ENCODE results near the gene MXD3.

MXD3 gene

DNA sequence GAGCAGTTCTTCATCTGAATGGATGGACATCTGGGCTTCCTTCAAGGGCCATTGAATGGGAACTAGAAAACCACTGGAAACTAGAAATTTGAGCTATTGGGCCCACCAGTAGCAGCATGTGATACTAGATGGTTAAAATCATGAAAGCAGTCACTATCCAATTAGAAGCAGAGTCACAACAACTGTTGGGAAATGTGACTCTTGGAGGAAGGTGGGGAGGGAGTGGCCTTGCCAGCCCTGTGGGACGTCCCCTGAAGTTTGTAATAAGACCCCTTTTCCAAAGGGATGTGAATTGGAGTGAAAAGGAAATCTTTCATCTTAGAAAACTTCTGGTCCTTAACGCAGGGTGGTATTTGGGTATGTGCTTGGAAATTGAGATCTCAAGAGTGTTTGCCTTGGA, 13.8 kb downstream of the MXD3 start:
- no peaks in the 10 kb centered on the region for H3K27me3 Mint-ChIP-seq
- H3K36me3 Mint-ChIP-seq: peaks cover 8% of the 10 kb centered on the region
- H3K27ac Mint-ChIP-seq: no peak overlapping the region
- H3K4me1 Mint-ChIP-seq: peaks cover 50% of the 10 kb centered on the region
- DNase-seq (ENCODE audit: low spot score in 2 of 2) (no peak), ATAC-seq (ENCODE audit: low read depth) (no peak)
- H3K4me3 Mint-ChIP-seq: no peak overlapping the region
- no peaks in the 10 kb centered on the region for H3K9me3 Mint-ChIP-seq

DNA sequence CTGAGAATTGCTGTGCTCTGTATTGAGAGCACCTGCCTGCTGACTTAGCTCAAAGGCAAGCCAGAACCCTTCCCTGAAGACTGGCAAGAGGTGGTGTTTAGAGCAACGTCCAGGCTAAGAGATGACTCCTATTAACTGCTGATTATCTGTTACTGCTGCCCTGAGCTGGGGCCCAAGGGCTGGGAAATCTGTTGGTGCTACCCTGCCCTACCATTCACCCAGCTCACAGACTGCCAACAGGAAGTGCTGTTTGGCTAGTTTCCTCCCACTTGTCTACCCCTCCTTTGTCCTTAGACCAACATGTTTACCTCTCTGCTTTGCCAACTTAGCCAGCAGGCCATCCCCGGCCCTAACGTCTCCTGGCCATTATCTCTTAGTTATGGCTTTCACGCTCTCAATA, 15.1 kb downstream of the MXD3 start:
- H3K9me3 Mint-ChIP-seq: no peaks in the 10 kb centered on the region
- no peak for DNase-seq (ENCODE audit: low spot score in 2 of 2)
- H3K4me1 Mint-ChIP-seq: peaks cover 40% of the 10 kb centered on the region
- peak overlapping the region; percentile 78 for H3K27ac Mint-ChIP-seq
- H3K4me3 Mint-ChIP-seq: peak overlapping the region; percentile 37
- H3K36me3 Mint-ChIP-seq: peaks cover 20% of the 10 kb centered on the region
- ATAC-seq (ENCODE audit: low read depth): no peak
- H3K27me3 Mint-ChIP-seq: no peaks in the 10 kb centered on the region

DNA sequence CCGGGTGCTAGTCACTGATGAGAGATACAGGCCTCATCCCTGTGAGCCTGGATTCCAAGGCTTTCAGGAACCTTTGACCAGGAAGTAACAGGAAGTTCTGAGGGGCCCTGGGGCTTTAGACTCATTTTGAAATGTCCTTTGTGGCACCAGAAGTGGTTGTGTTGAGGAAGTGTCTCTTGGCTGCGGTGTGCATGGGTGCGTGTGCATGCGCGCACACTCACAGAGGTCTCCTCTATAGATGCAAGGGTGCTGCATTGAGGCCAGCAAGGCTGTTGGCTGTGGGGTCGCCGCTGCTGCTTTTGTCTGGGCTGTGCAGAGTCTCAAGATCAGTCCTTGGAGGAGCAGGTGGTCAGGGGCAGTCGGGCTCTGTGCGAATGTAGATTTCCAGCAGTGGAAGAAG, 15.8 kb downstream of the MXD3 start:
- no peaks in the 10 kb centered on the region for H3K27me3 Mint-ChIP-seq
- H3K4me1 Mint-ChIP-seq: peaks cover 40% of the 10 kb centered on the region
- peak overlapping the region; percentile 67 for H3K4me3 Mint-ChIP-seq
- H3K27ac Mint-ChIP-seq: peak overlapping the region; percentile 78
- DNase-seq (ENCODE audit: low spot score in 2 of 2): no peak
- H3K9me3 Mint-ChIP-seq: no peaks in the 10 kb centered on the region
- H3K36me3 Mint-ChIP-seq: peaks cover 24% of the 10 kb centered on the region
- peak; percentile 18 for ATAC-seq (ENCODE audit: low read depth)

DNA sequence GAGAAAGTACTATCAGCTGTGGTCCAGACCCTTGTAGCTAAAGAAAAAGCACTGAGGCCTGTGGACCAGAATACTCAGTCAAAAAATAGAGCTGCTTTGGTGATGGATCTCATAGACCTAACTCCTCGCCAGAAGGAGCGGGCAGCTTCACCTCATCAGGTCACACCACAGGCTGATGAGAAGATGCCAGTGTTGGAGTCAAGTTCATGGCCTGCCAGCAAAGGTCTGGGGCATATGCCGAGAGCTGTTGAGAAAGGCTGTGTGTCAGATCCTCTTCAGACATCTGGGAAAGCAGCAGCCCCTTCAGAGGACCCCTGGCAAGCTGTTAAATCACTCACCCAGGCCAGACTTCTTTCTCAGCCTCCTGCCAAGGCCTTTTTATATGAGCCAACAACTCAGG, 17.1 kb downstream of the MXD3 start:
- Mint-ChIP-seq H3K4me1 (peaks cover 34% of the 10 kb centered on the region), H3K4me3 (no peak overlapping the region), H3K9me3 (no peaks in the 10 kb centered on the region), H3K27ac (no peak overlapping the region), H3K27me3 (no peaks in the 10 kb centered on the region), H3K36me3 (peaks cover 26% of the 10 kb centered on the region)
- ATAC-seq (ENCODE audit: low read depth) (no peak), DNase-seq (ENCODE audit: low spot score in 2 of 2) (no peak)

DNA sequence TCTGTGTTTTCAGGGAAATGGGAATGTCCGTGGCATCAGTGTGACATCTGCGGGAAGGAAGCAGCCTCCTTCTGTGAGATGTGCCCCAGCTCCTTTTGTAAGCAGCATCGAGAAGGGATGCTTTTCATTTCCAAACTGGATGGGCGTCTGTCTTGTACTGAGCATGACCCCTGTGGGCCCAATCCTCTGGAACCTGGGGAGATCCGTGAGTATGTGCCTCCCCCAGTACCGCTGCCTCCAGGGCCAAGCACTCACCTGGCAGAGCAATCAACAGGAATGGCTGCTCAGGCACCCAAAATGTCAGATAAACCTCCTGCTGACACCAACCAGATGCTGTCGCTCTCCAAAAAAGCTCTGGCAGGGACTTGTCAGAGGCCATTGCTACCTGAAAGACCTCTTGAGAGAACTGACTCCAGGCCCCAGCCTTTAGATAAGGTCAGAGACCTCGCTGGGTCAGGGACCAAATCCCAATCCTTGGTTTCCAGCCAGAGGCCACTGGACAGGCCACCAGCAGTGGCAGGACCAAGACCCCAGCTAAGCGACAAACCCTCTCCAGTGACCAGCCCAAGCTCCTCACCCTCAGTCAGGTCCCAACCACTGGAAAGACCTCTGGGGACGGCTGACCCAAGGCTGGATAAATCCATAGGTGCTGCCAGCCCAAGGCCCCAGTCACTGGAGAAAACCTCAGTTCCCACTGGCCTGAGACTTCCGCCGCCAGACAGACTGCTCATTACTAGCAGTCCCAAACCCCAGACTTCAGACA, 17.7 kb downstream of the MXD3 start:
- Mint-ChIP-seq H3K9me3 (no peaks in the 10 kb centered on the region), H3K36me3 (peaks cover 31% of the 10 kb centered on the region), H3K4me1 (peaks cover 31% of the 10 kb centered on the region), H3K4me3 (no peak overlapping the region), H3K27ac (no peak overlapping the region), H3K27me3 (no peaks in the 10 kb centered on the region)
- ATAC-seq (ENCODE audit: low read depth): no peak
- DNase-seq (ENCODE audit: low spot score in 2 of 2): no peak

DNA sequence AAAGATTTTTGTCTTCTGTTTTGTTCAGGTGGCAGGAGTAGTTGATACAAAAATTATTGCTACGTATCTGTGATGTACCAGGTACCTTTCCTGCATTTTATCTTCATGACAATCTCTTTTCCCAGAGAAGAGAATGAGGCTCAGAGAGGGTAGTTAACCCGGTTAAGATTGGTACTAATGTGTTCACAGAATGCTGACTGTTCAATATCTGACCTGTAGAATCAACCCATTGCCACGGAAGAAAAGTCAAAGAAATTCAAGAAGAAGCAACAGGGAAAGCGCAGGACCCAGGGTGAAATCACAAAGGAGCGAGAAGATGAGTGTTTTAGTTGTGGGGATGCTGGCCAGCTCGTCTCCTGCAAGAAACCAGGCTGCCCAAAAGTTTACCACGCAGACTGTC, 20.0 kb downstream of the MXD3 start:
- DNase-seq (ENCODE audit: low spot score in 2 of 2): no peak
- peaks cover 25% of the 10 kb centered on the region for H3K4me1 Mint-ChIP-seq
- peak overlapping the region; percentile 41 for H3K27ac Mint-ChIP-seq
- no peaks in the 10 kb centered on the region for H3K27me3 Mint-ChIP-seq
- no peak overlapping the region for H3K4me3 Mint-ChIP-seq
- no peaks in the 10 kb centered on the region for H3K9me3 Mint-ChIP-seq
- peaks cover 38% of the 10 kb centered on the region for H3K36me3 Mint-ChIP-seq
- ATAC-seq (ENCODE audit: low read depth): no peak

DNA sequence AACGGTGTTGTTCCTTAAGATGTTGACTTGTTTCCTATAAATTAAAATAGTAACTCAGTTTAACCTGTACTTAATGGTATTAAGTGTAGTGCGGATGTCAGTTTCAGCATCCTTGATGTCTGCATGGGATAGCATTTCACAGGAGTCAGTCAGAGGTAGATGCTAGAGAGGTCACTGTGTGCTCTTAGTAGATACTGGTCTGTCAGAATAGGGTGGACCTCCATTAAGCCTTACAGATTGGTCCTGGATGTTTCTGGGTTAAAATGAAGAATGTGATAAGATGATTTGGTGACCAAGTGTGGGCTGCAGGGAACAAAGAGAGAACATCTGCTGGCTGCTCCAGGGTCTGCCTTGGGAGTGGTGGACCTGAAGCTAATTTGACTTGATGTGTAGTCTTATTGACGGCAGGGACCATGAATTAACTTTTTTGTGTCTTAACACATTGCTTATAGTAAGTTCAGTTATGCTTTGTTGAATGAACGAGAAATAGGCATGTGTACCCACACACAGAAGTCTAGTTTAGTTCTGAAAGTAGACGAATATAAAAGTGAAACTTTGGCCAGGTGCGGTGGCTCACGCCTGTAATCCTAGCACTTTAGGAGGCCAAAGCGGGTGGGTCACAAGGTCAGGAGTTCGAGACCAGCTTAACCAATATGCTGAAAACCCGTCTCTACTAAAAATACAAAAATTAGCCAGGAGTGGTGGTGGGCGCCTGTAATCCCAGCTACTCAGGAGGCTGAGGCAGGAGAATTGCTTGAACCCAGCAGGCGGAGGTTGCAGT, 20.7 kb downstream of the MXD3 start:
- H3K36me3 Mint-ChIP-seq: peaks cover 36% of the 10 kb centered on the region
- DNase-seq (ENCODE audit: low spot score in 2 of 2) (no peak), ATAC-seq (ENCODE audit: low read depth) (peak; percentile 73)
- H3K27me3 Mint-ChIP-seq: no peaks in the 10 kb centered on the region
- H3K4me3 Mint-ChIP-seq: peak overlapping the region; percentile 16
- H3K27ac Mint-ChIP-seq: peak overlapping the region; percentile 74
- H3K4me1 Mint-ChIP-seq: peaks cover 18% of the 10 kb centered on the region
- H3K9me3 Mint-ChIP-seq: no peaks in the 10 kb centered on the region

DNA sequence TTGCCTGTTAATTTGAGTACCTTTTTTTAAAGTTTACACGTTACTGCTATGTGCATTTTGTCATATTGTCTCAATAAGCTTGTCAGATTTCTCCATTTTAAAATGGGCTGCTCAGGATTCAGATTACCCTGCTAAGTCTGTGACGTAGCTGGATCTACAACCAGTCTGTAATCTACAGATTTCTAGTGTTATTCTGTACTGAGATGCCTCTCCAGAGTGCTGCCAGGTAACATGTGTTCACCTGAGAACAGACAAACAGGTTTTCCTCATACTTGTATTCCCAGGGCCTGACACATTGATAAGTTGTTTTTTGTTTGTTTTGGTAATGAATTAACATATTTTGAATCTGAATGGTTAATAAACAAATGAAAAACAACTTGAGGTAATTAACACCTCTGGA, 23.5 kb downstream of the MXD3 start:
- Mint-ChIP-seq H3K36me3 (peaks cover 40% of the 10 kb centered on the region), H3K9me3 (no peaks in the 10 kb centered on the region), H3K4me3 (no peak overlapping the region), H3K4me1 (peaks cover 11% of the 10 kb centered on the region), H3K27ac (no peak overlapping the region), H3K27me3 (no peaks in the 10 kb centered on the region)
- ATAC-seq (ENCODE audit: low read depth): no peak
- DNase-seq (ENCODE audit: low spot score in 2 of 2): no peak

DNA sequence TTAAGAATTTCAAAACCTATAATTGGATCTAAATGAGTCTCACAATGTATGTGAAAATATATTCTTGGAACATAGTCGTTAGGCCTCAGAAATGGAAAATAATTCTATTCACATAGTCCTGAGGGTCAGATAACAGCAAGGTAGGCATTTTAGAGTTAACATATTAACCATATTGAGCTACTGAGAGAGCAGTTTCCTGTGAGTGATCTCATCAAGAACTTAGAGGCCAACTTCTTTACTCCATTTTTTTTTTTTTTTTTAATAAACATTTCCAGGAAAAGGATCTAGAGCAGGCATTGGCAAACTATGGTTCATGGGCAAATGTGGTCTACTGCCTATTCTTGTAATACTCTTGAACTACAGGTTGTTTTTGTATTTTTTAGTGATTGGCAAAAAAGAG, 34.8 kb downstream of the MXD3 start:
- DNase-seq (ENCODE audit: low spot score in 2 of 2) (no peak), ATAC-seq (ENCODE audit: low read depth) (no peak)
- H3K4me3 Mint-ChIP-seq: no peak overlapping the region
- no peaks in the 10 kb centered on the region for H3K4me1 Mint-ChIP-seq
- no peaks in the 10 kb centered on the region for H3K9me3 Mint-ChIP-seq
- H3K36me3 Mint-ChIP-seq: peaks cover 37% of the 10 kb centered on the region
- H3K27ac Mint-ChIP-seq: peak overlapping the region; percentile 60
- H3K27me3 Mint-ChIP-seq: no peaks in the 10 kb centered on the region

DNA sequence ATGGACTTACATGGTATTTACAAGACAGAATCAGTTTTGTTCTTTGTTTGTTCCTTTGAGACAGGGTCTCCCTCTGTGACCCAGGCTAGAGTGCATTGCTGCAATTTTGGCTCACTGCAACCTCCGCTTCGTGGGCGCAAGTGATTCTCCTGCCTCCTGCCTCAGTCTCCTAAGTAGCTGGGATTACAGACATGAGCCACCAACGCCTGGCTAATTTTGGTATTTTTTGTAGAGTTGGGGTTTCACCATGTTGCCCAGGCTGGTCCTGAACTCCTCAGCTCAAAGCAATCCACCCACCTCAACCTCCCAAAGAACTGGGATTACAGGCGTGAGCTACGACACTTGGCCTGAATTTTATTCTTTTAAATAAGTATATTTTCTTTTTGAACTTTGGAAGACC, 35.8 kb downstream of the MXD3 start:
- Mint-ChIP-seq H3K27me3 (no peaks in the 10 kb centered on the region), H3K27ac (no peak overlapping the region), H3K36me3 (peaks cover 35% of the 10 kb centered on the region), H3K4me1 (no peaks in the 10 kb centered on the region), H3K4me3 (no peak overlapping the region), H3K9me3 (no peaks in the 10 kb centered on the region)
- ATAC-seq (ENCODE audit: low read depth) (no peak), DNase-seq (ENCODE audit: low spot score in 2 of 2) (no peak)

DNA sequence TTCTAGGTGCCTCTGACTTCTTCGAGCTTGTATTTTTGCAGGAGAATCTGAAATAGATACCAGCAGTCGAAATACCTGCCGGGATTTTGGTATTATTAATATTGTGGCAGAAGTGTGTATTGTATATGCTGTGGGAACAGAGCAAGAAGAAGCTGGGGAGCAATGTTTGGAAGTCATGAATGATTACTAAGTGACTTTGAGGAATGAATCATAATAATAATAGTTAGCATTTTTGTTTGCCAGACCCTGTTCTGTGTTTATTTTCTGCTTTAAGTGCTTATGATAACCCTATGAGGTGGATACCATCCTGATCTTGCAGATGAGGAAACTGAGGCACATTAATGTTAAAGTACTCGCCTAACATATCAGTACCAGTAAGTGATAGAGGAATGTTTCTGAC, 40.6 kb downstream of the MXD3 start:
- Mint-ChIP-seq H3K27ac (no peak overlapping the region), H3K4me3 (no peak overlapping the region), H3K27me3 (no peaks in the 10 kb centered on the region), H3K9me3 (no peaks in the 10 kb centered on the region), H3K36me3 (peaks cover 31% of the 10 kb centered on the region), H3K4me1 (no peaks in the 10 kb centered on the region)
- no peak for ATAC-seq (ENCODE audit: low read depth)
- no peak for DNase-seq (ENCODE audit: low spot score in 2 of 2)

DNA sequence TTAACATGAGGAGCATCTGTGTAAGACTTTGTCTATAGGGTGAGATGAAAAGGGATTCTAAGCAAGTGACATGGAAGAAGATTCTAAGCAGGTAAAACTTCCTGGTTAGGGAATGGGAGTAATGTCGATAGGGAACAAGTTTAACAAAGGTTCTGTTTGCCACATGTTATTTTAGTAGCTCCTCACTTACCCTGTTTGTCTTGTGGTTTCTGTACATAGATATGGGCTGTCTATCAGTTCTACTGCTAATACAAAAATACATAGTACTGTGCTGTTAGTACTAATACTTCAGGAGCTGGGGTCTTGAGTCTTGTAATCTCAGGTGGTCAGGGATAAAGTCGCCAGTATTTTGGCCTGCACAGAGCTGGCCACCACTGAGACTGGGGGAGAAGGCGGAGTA, 41.0 kb downstream of the MXD3 start:
- Mint-ChIP-seq H3K4me3 (no peak overlapping the region), H3K36me3 (peaks cover 31% of the 10 kb centered on the region), H3K9me3 (no peaks in the 10 kb centered on the region), H3K4me1 (no peaks in the 10 kb centered on the region), H3K27ac (peak overlapping the region; percentile 68), H3K27me3 (no peaks in the 10 kb centered on the region)
- ATAC-seq (ENCODE audit: low read depth) (no peak), DNase-seq (ENCODE audit: low spot score in 2 of 2) (no peak)

DNA sequence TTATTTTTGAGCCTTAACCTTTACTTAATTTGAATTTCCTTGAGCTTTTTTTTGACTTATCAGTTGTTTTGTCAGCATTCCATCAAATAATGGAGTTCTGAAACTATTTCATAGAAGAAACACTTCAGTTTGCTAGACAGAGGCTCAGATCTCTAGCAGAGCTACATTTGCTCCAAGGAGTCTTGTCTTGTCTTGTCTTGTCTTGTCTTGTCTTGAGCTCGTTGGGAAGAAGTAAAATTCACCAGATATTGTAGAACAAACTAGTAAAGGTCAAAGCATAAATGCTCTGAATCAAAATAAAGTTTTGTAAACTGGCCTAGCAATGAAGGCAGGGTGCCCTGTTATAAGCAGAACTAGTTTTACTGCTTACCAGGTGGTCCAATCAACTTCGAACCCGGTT, 41.7 kb downstream of the MXD3 start:
- Mint-ChIP-seq H3K9me3 (no peaks in the 10 kb centered on the region), H3K27ac (peak overlapping the region; percentile 68), H3K4me1 (no peaks in the 10 kb centered on the region), H3K4me3 (no peak overlapping the region), H3K27me3 (no peaks in the 10 kb centered on the region), H3K36me3 (peaks cover 29% of the 10 kb centered on the region)
- no peak for DNase-seq (ENCODE audit: low spot score in 2 of 2)
- ATAC-seq (ENCODE audit: low read depth): no peak

DNA sequence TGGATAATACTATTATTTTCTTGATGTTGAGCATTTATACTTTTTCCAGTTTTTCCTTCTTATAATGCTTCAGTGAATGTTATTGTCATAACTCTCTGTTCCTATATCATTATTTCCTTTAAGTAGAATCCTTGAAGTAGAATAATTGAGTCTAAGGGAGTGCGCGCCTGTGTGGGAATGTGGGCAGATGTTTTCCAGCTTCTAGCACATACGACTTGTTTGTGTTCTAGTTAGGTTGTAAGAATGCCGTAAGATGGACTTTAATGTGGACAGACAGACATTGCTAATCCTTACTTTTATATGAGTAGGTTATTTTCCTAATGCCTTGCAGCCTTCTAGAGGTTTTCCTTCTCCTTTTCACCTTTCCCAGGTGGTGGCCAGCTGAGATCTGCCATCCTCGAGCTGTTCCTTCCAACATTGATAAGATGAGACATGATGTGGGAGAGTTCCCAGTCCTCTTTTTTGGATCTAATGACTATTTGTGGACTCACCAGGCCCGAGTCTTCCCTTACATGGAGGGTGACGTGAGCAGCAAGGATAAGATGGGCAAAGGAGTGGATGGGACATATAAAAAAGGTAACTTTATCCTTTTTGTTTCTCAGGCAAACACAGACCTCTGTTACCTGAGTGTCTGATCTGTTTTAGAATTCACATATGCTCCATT, 42.3 kb downstream of the MXD3 start:
- no peak overlapping the region for H3K27ac Mint-ChIP-seq
- H3K4me3 Mint-ChIP-seq: no peak overlapping the region
- ATAC-seq (ENCODE audit: low read depth) (no peak), DNase-seq (ENCODE audit: low spot score in 2 of 2) (no peak)
- H3K4me1 Mint-ChIP-seq: no peaks in the 10 kb centered on the region
- H3K27me3 Mint-ChIP-seq: no peaks in the 10 kb centered on the region
- peaks cover 31% of the 10 kb centered on the region for H3K36me3 Mint-ChIP-seq
- H3K9me3 Mint-ChIP-seq: no peaks in the 10 kb centered on the region

Measured in memory B cell (primary cell).